HG03558 (cell line): ENCODE data around the gene GCHFR.

Experiments used
- ATAC-seq: cut with Tn5 transposase; IDR thresholded peaks from one replicate; pipeline ENCODE4 v1.9.1; 2021; ENCODE audit warnings: moderate number of reproducible peaks; ENCODE audit not compliant: unreplicated experiment; ENCODE audit errors: extremely low read depth

GCHFR gene

GRCh38 chr15:40807888-40808461, 44.1 kb downstream of the GCHFR start:
- no peak for ATAC-seq

- ATAC-seq, result no peak
Measured at GRCh38 chr15:40808861-40809450, 45.1 kb downstream of the GCHFR start.

GRCh38 chr15:40812721-40813425, 49.0 kb downstream of the GCHFR start:
- ATAC-seq, result no peak

GRCh38 chr15:40815042-40815698, 51.3 kb downstream of the GCHFR start:
- ATAC-seq, result no peak
